DOHH2 (cell line): ENCODE data around the gene REEP1.

Source experiments
- EZH2phosphoT487 ChIP-seq: fragments of 200-600 bp; sonication (generic); IDR thresholded peaks from 2 replicates; pipeline ENCODE4 v1.6.1; 2017; ENCODE audit warnings: borderline replicate concordance, mild to moderate bottlenecking, antibody characterized with exemption, low read length, moderate library complexity, mixed read lengths
- TF ChIP-seq, protein P1 (sequence below): fragments of 200-600 bp; sonication (generic); IDR thresholded peaks from one replicate; pipeline ENCODE4 v1.5.1; 2014; ENCODE audit warnings: antibody characterized with exemption, mild to moderate bottlenecking, low read depth, low read length; ENCODE audit not compliant: poor library complexity, severe bottlenecking

DNA sequence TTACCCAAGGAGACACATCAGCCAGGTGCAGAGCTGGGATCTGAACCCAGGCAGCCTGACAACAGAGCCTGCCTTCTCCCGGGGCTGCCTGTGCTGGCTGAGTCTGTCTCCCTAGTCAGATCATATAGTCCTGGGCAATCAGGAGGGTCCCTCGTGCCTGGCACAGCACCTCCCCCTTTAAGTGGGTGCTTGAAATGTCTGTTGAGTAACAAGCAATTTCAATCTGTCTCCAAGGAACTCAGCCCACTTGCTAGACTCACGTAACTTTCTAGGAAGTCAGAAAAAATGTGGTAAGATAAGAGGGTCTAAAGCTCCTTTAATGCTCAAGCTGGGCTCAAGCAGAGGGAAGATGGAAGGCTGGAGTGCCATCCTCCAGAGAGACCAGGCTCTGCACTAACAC is 51.9 kb downstream of the REEP1 start:
- TF ChIP-seq, protein P1, sequence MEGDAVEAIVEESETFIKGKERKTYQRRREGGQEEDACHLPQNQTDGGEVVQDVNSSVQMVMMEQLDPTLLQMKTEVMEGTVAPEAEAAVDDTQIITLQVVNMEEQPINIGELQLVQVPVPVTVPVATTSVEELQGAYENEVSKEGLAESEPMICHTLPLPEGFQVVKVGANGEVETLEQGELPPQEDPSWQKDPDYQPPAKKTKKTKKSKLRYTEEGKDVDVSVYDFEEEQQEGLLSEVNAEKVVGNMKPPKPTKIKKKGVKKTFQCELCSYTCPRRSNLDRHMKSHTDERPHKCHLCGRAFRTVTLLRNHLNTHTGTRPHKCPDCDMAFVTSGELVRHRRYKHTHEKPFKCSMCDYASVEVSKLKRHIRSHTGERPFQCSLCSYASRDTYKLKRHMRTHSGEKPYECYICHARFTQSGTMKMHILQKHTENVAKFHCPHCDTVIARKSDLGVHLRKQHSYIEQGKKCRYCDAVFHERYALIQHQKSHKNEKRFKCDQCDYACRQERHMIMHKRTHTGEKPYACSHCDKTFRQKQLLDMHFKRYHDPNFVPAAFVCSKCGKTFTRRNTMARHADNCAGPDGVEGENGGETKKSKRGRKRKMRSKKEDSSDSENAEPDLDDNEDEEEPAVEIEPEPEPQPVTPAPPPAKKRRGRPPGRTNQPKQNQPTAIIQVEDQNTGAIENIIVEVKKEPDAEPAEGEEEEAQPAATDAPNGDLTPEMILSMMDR = no peak
- TF ChIP-seq EZH2phosphoT487 = no peak
